ENCODE results near the gene TTI1. TPM values are rescaled to one million over a fixed set of nuclear protein-coding genes. Genes with fewer than 3 reads are reported as not detected.
A peak's percentile ranks its signal among the peaks of the same experiment; 100 is the strongest.
"Not testable (repeated sequence)": the region's sequence is repeated elsewhere in the genome, so short reads cannot be mapped to it uniquely, and the experiment has no call there.

Gene TTI1
- total and polyA plus RNA-seq, 5 experiments from 2014 or later = 10.0 to 27.1 (median 15.3) TPM

DNA sequence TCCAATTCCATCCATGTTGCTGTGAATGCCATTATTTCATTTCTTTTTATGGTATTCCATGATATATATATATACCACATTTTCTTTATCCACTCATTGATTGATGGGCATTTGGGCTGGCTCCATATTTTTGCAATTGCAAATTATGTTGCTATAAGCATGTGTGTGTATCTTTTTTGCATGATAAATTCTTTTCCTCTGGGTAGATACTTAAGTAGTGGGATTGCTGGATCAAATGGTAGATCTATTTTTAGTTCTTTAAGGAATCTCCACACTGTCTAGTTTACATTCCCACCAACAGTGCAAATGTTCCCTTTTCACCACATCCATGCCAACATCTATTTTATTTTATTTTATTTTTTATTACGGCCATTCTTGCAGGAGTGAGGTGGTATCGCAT, 69.8 kb downstream of the TTI1 start:
- DNase-seq, ATAC-seq, H3K4me3 Mint-ChIP-seq, H3K27ac Mint-ChIP-seq, H3K4me1 Mint-ChIP-seq, H3K27me3 Mint-ChIP-seq, POLR2A ChIA-PET: not testable (repeated sequence)
- Mint-ChIP-seq H3K9me3 (peaks cover 15 to 74% (median 48%) of the 10 kb centered on the region in 9 donors), H3K36me3 (peaks cover under 1 to 34% (median 15%) of the 10 kb centered on the region in 3 donors)

DNA sequence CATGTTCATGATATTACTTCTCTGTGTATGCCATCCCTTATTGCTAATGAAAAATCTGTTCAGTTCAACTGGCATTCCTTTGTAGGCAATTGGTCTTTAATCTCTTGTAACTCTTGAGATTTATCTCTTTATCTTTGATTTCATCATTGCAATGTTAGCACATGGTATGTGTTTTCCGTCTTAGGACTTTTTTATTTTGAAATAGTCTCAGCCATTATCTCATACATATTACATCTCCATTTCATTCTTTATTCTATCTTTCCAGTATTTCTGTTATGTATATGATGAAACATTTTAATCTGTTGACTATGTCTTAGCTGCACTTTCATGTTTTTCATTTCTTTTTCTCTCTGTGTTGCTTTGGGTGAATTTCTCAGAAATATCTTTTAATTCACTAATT, 72.2 kb downstream of the TTI1 start:
- Mint-ChIP-seq H3K9me3 (peaks cover 0 to 50% (median 25%) of the 10 kb centered on the region in 9 donors), H3K4me1 (no peaks in the 10 kb centered on the region), H3K4me3 (no peak overlapping the region), H3K27ac (no peak overlapping the region), H3K27me3 (peaks cover 0 to 12% (median 2%) of the 10 kb centered on the region in 5 donors), H3K36me3 (peaks cover 0 to 22% (median 7%) of the 10 kb centered on the region in 3 donors)
- no peak for DNase-seq
- no peak for ATAC-seq
- POLR2A ChIA-PET = no interaction called here

DNA sequence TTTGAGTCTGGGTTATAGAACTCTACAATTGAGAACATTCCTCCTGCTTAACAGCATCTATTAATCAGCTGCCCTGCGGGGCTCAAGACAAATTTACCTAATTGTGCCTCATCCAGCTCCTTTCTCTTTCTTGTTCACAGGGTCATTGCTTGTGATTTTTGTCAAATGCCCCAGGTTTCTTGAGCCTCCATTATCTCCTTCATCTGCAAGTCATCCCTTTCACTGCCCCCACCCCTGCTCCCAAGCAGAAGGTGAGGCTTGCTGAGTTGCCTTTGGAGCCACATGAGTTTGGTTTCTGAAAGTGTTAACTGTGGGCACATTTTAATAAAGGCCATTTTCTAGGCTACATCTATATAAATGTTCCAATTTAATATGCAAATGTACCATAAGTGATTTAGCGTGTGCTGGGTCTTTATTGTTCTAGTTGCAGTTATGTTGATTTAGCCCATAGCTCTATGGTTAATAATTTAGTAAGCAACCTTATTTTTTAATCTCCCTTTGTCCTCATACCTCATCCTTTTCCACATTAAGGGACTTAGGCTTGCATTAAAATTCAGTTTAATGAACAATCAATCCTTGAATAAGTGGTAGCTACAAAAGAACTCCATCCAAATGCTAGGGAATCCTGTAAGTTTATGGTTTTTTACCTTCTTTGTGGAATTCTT, 74.3 kb downstream of the TTI1 start:
- Mint-ChIP-seq H3K36me3 (peaks cover 0 to 8% (median 6%) of the 10 kb centered on the region in 3 donors), H3K27me3 (peaks cover 0 to 12% (median 2%) of the 10 kb centered on the region in 5 donors), H3K4me3 (no peak overlapping the region), H3K4me1 (no peaks in the 10 kb centered on the region), H3K9me3 (peaks cover 0 to 35% (median 12%) of the 10 kb centered on the region in 9 donors), H3K27ac (no peak overlapping the region)
- no peak for ATAC-seq
- DNase-seq = no peak
- POLR2A ChIA-PET = no interaction called here

DNA sequence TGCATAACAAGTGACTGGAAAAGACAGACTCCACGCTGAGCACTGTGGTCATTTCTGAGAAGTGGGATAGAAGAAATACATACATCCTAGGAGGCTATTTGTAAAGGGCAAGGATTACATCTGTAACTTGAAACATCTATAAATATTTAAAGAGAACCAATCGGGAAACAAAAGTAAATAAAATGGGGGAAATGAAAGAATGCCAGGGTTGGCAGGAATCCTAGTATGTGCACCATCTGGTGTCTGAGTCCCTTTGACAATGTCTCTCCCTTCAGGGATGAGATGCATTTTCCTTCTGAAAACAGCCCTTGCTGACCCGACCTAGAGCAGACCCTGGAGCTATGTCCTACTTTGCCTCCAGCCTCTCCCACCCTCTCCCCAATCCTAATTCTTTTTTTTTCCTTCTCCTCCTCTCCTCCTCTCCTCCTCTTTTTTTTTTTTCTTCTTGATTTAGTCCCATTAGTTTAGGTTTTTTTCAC, 77.1 kb downstream of the TTI1 start:
- Mint-ChIP-seq H3K4me1 (no peaks in the 10 kb centered on the region), H3K27me3 (peaks cover 0 to 12% (median 2%) of the 10 kb centered on the region in 5 donors), H3K9me3 (peaks cover 0 to 18% (median 5%) of the 10 kb centered on the region in 9 donors), H3K4me3 (no peak overlapping the region), H3K27ac (no peak overlapping the region), H3K36me3 (peaks cover 0 to 6% (median 0%) of the 10 kb centered on the region in 3 donors)
- DNase-seq = no peak
- POLR2A ChIA-PET = no interaction called here
- no peak for ATAC-seq

DNA sequence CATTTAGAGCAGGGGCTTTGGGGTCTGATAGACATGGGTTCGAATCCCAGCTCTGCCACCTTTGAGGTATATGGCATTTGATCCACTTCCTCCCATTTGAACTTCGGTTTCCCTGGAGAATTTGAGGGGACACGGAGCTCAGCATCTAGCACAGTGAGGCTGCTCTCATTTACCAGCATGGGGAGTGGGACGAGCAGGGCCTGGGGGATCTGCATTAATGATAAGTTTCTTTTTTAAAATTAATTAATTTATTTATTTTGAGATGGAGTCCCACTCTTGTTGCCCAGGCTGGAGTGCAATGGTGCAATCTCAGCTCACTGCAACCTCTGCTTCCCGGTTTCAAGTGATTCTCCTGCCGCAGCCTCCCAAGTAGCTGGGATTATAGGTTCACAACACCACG, 77.7 kb downstream of the TTI1 start:
- no peaks in the 10 kb centered on the region for H3K4me1 Mint-ChIP-seq
- no peak overlapping the region for H3K27ac Mint-ChIP-seq
- peaks cover 0 to 12% (median 2%) of the 10 kb centered on the region in 5 donors for H3K27me3 Mint-ChIP-seq
- no peak overlapping the region for H3K4me3 Mint-ChIP-seq
- peaks cover 0 to 6% (median 0%) of the 10 kb centered on the region in 3 donors for H3K36me3 Mint-ChIP-seq
- peaks cover 0 to 12% (median 5%) of the 10 kb centered on the region in 9 donors for H3K9me3 Mint-ChIP-seq
- DNase-seq = peak in 1 of 10 donors; percentile 3
- no peak for ATAC-seq
- POLR2A ChIA-PET = no interaction called here

DNA sequence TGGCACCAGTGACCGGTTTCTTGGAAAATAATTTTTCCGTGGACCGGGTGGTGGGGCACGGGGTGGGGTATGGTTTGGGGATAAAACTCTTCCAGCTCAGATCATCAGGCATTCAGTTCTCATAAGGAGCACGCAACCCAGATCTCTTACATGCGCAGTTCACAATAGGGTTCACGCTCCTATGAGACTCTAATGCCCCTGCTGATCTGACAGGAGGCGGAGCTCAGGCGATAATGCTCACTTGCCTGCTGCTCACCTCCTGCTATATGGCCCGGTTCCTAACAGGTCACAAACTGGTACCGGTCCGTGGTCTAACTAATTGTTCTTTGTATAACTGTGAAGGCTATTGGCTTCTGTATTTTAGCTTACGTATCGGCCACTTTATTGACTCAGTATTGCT, 78.6 kb downstream of the TTI1 start:
- DNase-seq = no peak
- Mint-ChIP-seq H3K27me3 (peaks cover 0 to 12% (median 2%) of the 10 kb centered on the region in 5 donors), H3K4me3 (no peak overlapping the region), H3K27ac (no peak overlapping the region), H3K4me1 (no peaks in the 10 kb centered on the region), H3K9me3 (peaks cover 0 to 7% (median 0%) of the 10 kb centered on the region in 9 donors), H3K36me3 (peaks cover 0 to 3% (median 0%) of the 10 kb centered on the region in 3 donors)
- POLR2A ChIA-PET = no interaction called here
- no peak for ATAC-seq

DNA sequence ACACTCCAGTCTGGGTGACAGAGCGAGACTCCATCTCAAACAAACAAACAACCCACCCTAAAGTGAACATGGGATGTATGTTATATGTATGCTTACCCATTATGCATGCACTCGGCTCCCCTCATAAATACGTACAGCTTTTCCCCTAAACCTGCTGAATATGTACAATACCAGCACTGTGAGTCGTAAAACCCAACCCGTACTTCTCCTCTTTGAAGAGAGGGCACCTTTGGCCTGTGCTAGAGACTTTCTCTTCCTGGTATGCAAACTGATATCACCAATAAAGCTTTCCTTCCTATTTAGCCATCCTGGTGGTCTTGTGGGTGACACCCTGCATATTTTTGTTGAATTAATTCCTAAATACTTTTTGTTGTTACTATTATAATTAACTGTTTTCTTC, 79.1 kb downstream of the TTI1 start:
- Mint-ChIP-seq H3K4me3 (no peak overlapping the region), H3K36me3 (no peaks in the 10 kb centered on the region), H3K9me3 (peaks cover 0 to 5% (median 0%) of the 10 kb centered on the region in 9 donors), H3K27me3 (peaks cover 0 to 12% (median 2%) of the 10 kb centered on the region in 5 donors), H3K27ac (no peak overlapping the region), H3K4me1 (no peaks in the 10 kb centered on the region)
- ATAC-seq (no peak), DNase-seq (no peak)
- POLR2A ChIA-PET = no interaction called here

DNA sequence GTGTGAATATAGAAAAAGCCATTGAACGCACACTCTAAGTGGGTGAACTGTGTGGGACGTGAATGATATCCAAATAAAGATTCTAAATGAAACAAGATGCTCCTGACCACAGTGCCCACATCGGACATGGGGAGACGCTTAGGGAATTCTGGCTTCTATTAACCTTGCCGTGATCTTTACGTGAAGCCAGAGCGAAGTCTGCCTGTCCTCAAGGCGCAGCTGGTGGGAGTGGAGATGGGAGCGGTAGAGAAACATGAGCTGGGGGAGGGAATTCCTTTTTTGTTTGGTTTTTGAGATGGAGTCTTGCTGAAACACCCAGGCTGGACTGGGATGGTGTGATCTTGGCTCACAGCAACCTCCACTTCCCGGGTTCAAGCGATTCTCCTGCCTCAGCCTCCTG, 84.3 kb downstream of the TTI1 start:
- POLR2A ChIA-PET = no interaction called here
- Mint-ChIP-seq H3K4me3 (no peak overlapping the region), H3K9me3 (peaks cover 0 to 10% (median 4%) of the 10 kb centered on the region in 9 donors), H3K4me1 (peaks cover 0 to 1% (median 0%) of the 10 kb centered on the region in 4 donors), H3K27me3 (peaks cover 0 to 7% (median 6%) of the 10 kb centered on the region in 5 donors), H3K36me3 (peaks cover 0 to 6% (median 6%) of the 10 kb centered on the region in 3 donors), H3K27ac (no peak overlapping the region)
- DNase-seq (no peak), ATAC-seq (no peak)

DNA sequence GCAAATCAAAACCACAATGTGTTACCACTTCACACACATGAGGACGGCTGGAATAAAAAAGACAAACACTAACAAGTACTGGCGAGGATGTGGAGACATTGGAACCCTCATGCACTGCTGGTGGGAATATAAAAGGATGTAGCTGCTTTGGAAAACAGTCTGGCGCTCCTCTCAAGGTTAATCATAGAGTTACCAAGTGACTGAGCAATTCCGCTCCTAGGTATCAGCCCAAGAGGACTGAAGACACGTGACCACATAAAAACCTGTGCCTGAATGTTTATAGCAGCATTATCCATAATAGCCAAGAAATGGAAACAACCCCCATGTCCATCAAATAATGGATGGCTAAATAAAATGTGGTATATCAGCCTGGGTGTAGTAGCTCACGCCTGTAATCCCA, 85.3 kb downstream of the TTI1 start:
- ATAC-seq (no peak), DNase-seq (no peak)
- H3K4me1 Mint-ChIP-seq = peaks cover 0 to 1% (median 0%) of the 10 kb centered on the region in 4 donors
- H3K4me3 Mint-ChIP-seq = no peak overlapping the region
- peak overlapping the region in 1 of 10 donors; percentile 33 for H3K27ac Mint-ChIP-seq
- peaks cover 0 to 6% (median 6%) of the 10 kb centered on the region in 3 donors for H3K36me3 Mint-ChIP-seq
- H3K27me3 Mint-ChIP-seq = peaks cover 0 to 7% (median 6%) of the 10 kb centered on the region in 5 donors
- POLR2A ChIA-PET = no interaction called here
- peaks cover 0 to 10% (median 4%) of the 10 kb centered on the region in 9 donors for H3K9me3 Mint-ChIP-seq

DNA sequence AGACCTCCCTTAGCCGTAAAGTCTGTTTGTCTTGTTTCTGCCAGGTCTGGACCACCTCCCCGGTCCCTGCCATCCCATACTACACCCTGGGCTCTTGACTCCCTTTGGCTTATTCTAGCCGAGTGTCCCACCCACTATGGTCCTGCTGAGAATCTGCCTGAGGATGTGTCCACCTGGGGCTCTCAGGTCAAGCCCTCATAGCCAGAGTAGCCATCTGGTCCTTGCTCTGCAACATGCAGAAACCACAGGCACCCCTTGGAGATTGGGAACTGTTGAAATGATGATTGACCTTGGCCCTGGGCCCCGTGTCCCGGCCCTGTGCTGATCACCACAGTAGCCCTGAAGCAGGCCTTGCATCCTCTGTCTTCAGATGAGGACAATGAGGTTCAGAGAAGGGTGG, 86.3 kb downstream of the TTI1 start:
- ATAC-seq (no peak), DNase-seq (peak in 1 of 10 donors; percentile 7)
- peaks cover 0 to 1% (median 0%) of the 10 kb centered on the region in 4 donors for H3K4me1 Mint-ChIP-seq
- POLR2A ChIA-PET = no interaction called here
- H3K27ac Mint-ChIP-seq = no peak overlapping the region
- H3K9me3 Mint-ChIP-seq = peaks cover 0 to 8% (median 4%) of the 10 kb centered on the region in 9 donors
- peaks cover 0 to 7% (median 6%) of the 10 kb centered on the region in 5 donors for H3K27me3 Mint-ChIP-seq
- no peak overlapping the region for H3K4me3 Mint-ChIP-seq
- H3K36me3 Mint-ChIP-seq = peaks cover 0 to 6% (median 6%) of the 10 kb centered on the region in 3 donors

DNA sequence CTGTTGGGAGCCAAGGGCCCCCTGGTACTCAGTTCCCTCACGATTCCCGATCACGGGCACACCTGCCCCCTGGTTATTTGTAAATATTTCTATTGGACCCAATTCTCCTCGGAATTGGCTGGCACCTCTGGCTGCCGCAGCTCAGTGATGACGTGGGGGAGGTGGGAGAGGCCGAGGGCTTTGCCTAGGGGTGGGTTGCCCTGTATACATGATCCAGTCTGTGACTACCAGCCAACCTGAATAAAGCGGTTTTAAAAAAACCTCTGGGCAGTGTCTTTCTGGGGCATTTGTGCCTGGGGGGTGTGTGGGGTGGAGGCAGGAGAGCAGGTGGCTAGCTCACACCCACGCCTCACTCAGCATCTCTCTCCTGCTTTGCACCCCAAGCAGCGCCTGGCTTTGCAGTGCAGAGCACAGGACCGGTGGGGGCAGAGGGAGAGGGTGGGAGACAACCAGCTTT, 88.1 kb downstream of the TTI1 start:
- POLR2A ChIA-PET = no interaction called here
- Mint-ChIP-seq H3K4me3 (no peak overlapping the region), H3K27me3 (peaks cover 0 to 8% (median 6%) of the 10 kb centered on the region in 5 donors), H3K36me3 (peaks cover 0 to 6% (median 6%) of the 10 kb centered on the region in 3 donors), H3K27ac (no peak overlapping the region), H3K4me1 (peaks cover 0 to 1% (median 0%) of the 10 kb centered on the region in 4 donors), H3K9me3 (peaks cover 0 to 8% (median 4%) of the 10 kb centered on the region in 9 donors)
- DNase-seq (peak in 1 of 10 donors; percentile 9), ATAC-seq (no peak)

DNA sequence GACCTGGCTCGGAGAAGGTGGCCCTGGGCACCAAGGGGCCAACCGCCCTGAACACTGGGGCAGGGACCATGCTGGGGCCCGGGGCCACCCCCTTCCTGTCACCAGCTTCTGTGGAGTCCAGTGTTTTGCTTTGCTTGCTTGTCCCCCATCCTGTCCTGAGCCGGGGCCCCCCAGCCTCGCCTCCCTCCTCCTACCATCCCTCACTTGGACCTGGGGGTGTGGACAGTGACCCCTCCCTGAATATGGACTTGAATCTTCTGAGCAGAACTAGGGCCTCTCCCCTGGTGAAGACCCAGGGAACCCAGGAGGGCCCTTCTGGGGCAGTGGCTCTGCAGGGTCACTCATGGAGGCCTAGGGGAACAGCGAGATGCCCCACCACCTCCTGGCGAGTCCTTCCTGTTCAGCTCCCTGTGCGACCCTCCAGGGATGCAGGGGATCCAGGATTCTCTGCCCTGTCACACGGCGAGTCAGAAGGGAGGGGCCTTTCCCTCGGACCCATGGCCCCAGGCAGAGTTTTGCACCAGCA, 88.7 kb downstream of the TTI1 start:
- ATAC-seq (no peak), DNase-seq (peak in 1 of 10 donors; percentile 11)
- H3K4me1 Mint-ChIP-seq = peaks cover 0 to 1% (median 0%) of the 10 kb centered on the region in 4 donors
- peaks cover 0 to 8% (median 4%) of the 10 kb centered on the region in 9 donors for H3K9me3 Mint-ChIP-seq
- peaks cover 0 to 8% (median 6%) of the 10 kb centered on the region in 5 donors for H3K27me3 Mint-ChIP-seq
- H3K4me3 Mint-ChIP-seq = no peak overlapping the region
- POLR2A ChIA-PET = no interaction called here
- no peak overlapping the region for H3K27ac Mint-ChIP-seq
- H3K36me3 Mint-ChIP-seq = peaks cover 0 to 6% (median 6%) of the 10 kb centered on the region in 3 donors

Data from naive thymus-derived CD8-positive, alpha-beta T cell (primary cell).